SU-DHL-6 (cell line): Measurements from ENCODE around the gene GRSF1.

Source experiments
- CTCF ChIP-seq: fragments of 200-600 bp; sonication (generic); IDR thresholded peaks from one replicate; pipeline ENCODE4 v1.5.1; 2017; ENCODE audit warnings: antibody characterized with exemption, mild to moderate bottlenecking, low read length, moderate library complexity; ENCODE audit not compliant: insufficient read depth, poor library complexity, severe bottlenecking
- EZH2phosphoT487 ChIP-seq: fragments of 200-600 bp; sonication (generic), shearing (Covaris generic); conservative IDR thresholded peaks from 2 replicates; pipeline ENCODE4 v1.6.1; 2018; ENCODE audit warnings: mild to moderate bottlenecking, antibody characterized with exemption, low read length, moderate library complexity, mixed read lengths

- TF ChIP-seq CTCF: no peak
- no peak for TF ChIP-seq EZH2phosphoT487
Measured at GRCh38 chr4:70831293-70831692, 8.4 kb downstream of the GRSF1 start.
